Liver (tissue), 3 donors: Measurements from ENCODE around the gene RASL11A.

Source experiments
- CTCF ChIP-seq: fragments of 150-350 bp; IDR thresholded peaks from 2 replicates; pipeline ENCODE4 v1.5.1; 2017; ENCODE audit warnings: improper control_type of control experiment, low read depth, low read length; ENCODE audit not compliant: missing input control
- EGR1 ChIP-seq, 2 donors: IDR thresholded peaks; 2 replicates each; pipeline ENCODE4 v1.6.1; 2016 to 2018; ENCODE audit warnings: antibody characterized with exemption in 2 of 2, low read depth in 2 of 2
- JUND ChIP-seq, 2 donors: IDR thresholded peaks; 2 replicates each; pipeline ENCODE4 v1.6.1; 2016; ENCODE audit warnings: antibody characterized with exemption in 2 of 2
- RAD21 ChIP-seq, 2 donors: IDR thresholded peaks; 2 replicates each; pipeline ENCODE4 v1.6.1; 2016; ENCODE audit warnings: antibody characterized with exemption in 2 of 2, mild to moderate bottlenecking in 2 of 2
- donor health status: healthy.
- donor health status: healthy.

GRCh38 chr13:27313770-27314169 lies 43.1 kb downstream of the RASL11A start:
- no peak for TF ChIP-seq CTCF
- no peak for TF ChIP-seq JUND (IDR thresholded peaks at IDR 0.05)
- TF ChIP-seq EGR1 (IDR thresholded peaks at IDR 0.05; ENCODE audit: low read depth in 2 of 2) = no peak
- no peak for TF ChIP-seq RAD21 (IDR thresholded peaks at IDR 0.05)
